VCaP (cell line): ENCODE measurements around the gene DNMT3A.

Experiments used
- H3K27ac ChIP-seq: fragments of 450-650 bp; 2 replicates; pipeline ENCODE4 v1.5.1; 2017
- CTCF ChIP-seq: fragments of 450-650 bp; conservative IDR thresholded peaks from 2 replicates; pipeline ENCODE4 v1.5.1; 2017; ENCODE audit warnings: mild to moderate bottlenecking, moderate library complexity

The DNMT3A gene

GRCh38 chr2:25258847-25259736 is 82.6 kb downstream of the DNMT3A start:
- TF ChIP-seq CTCF = no peak
- H3K27ac ChIP-seq = no peak overlapping the region

GRCh38 chr2:25257931-25258846 is 83.5 kb downstream of the DNMT3A start:
- H3K27ac ChIP-seq = no peak overlapping the region
- no peak for TF ChIP-seq CTCF

GRCh38 chr2:25257032-25257552 is 84.6 kb downstream of the DNMT3A start:
- no peak overlapping the region for H3K27ac ChIP-seq

GRCh38 chr2:25256488-25256875 is 85.2 kb downstream of the DNMT3A start:
- no peak for TF ChIP-seq CTCF
- H3K27ac ChIP-seq = no peak overlapping the region

More at GRCh38 chr2:25257032-25257552, 84.6 kb downstream of the DNMT3A start:
- no peak for TF ChIP-seq CTCF

- TF ChIP-seq CTCF = no peak
- no peak overlapping the region for H3K27ac ChIP-seq
These were observed 85.8 kb downstream of the DNMT3A start for GRCh38 chr2:25255745-25256487.

- no peak for TF ChIP-seq CTCF
- H3K27ac ChIP-seq = no peak overlapping the region
These were observed 86.8 kb downstream of the DNMT3A start for GRCh38 chr2:25254961-25255360.
